Measurements from ENCODE around the gene TMEM271.

Gene TMEM271

GRCh38 chr4:548976-549375 lies 27.1 kb downstream of the TMEM271 start:
- no peaks in the 10 kb centered on the region for H3K27me3 ChIP-seq (ENCODE audit: insufficient read depth, low read depth)

GRCh38 chr4:545612-546011 lies 30.5 kb downstream of the TMEM271 start:
- Histone ChIP-seq H3K27me3 (ENCODE audit: insufficient read depth, low read depth) (no peaks in the 10 kb centered on the region), H3K4me2 (no peak overlapping the region), H3K4me1 (ENCODE audit: low read depth, poor library complexity, severe bottlenecking) (no peaks in the 10 kb centered on the region), H4K20me1 (ENCODE audit: insufficient read depth) (no peaks in the 10 kb centered on the region), H2AFZ (ENCODE audit: low read depth) (no peak overlapping the region), H3K27ac (no peak overlapping the region), H3K36me3 (ENCODE audit: insufficient read depth) (no peaks in the 10 kb centered on the region), H3K79me2 (ENCODE audit: insufficient read depth, low read depth) (no peaks in the 10 kb centered on the region), H3K4me3 (IDR thresholded peaks at IDR 0.05; ENCODE audit: insufficient read depth, low read depth, low read length) (no peak overlapping the region), H3K9ac (no peak overlapping the region)
- TF ChIP-seq CTCF (conservative IDR thresholded peaks at IDR 0.05; ENCODE audit: low read depth, low read length) = no peak

More at GRCh38 chr4:548976-549375, 27.1 kb downstream of the TMEM271 start:
- H4K20me1 ChIP-seq (ENCODE audit: insufficient read depth) = no peaks in the 10 kb centered on the region
- no peak overlapping the region for H2AFZ ChIP-seq (ENCODE audit: low read depth)
- H3K4me1 ChIP-seq (ENCODE audit: low read depth, poor library complexity, severe bottlenecking) = no peaks in the 10 kb centered on the region
- no peak overlapping the region for H3K27ac ChIP-seq
- H3K4me2 ChIP-seq = no peak overlapping the region
- no peaks in the 10 kb centered on the region for H3K79me2 ChIP-seq (ENCODE audit: insufficient read depth, low read depth)
- TF ChIP-seq CTCF (conservative IDR thresholded peaks at IDR 0.05; ENCODE audit: low read depth, low read length) = no peak
- H3K4me3 ChIP-seq (IDR thresholded peaks at IDR 0.05; ENCODE audit: insufficient read depth, low read depth, low read length) = no peak overlapping the region
- no peaks in the 10 kb centered on the region for H3K36me3 ChIP-seq (ENCODE audit: insufficient read depth)
- no peak overlapping the region for H3K9ac ChIP-seq

- no peaks in the 10 kb centered on the region for H3K4me1 ChIP-seq (ENCODE audit: low read depth, poor library complexity, severe bottlenecking)
- no peak overlapping the region for H3K4me2 ChIP-seq
- no peaks in the 10 kb centered on the region for H4K20me1 ChIP-seq (ENCODE audit: insufficient read depth)
- no peaks in the 10 kb centered on the region for H3K36me3 ChIP-seq (ENCODE audit: insufficient read depth)
- no peak overlapping the region for H2AFZ ChIP-seq (ENCODE audit: low read depth)
- no peak overlapping the region for H3K4me3 ChIP-seq (IDR thresholded peaks at IDR 0.05; ENCODE audit: insufficient read depth, low read depth, low read length)
- no peak overlapping the region for H3K9ac ChIP-seq
- H3K27me3 ChIP-seq (ENCODE audit: insufficient read depth, low read depth) = no peaks in the 10 kb centered on the region
- TF ChIP-seq CTCF (conservative IDR thresholded peaks at IDR 0.05; ENCODE audit: low read depth, low read length) = no peak
- no peaks in the 10 kb centered on the region for H3K79me2 ChIP-seq (ENCODE audit: insufficient read depth, low read depth)
- H3K27ac ChIP-seq = no peak overlapping the region
Measured at GRCh38 chr4:544386-545105, 31.5 kb downstream of the TMEM271 start.

- Histone ChIP-seq H3K36me3 (ENCODE audit: insufficient read depth) (no peaks in the 10 kb centered on the region), H2AFZ (ENCODE audit: low read depth) (no peak overlapping the region), H3K4me1 (ENCODE audit: low read depth, poor library complexity, severe bottlenecking) (no peaks in the 10 kb centered on the region), H3K9ac (no peak overlapping the region), H3K27ac (no peak overlapping the region), H4K20me1 (ENCODE audit: insufficient read depth) (no peaks in the 10 kb centered on the region), H3K4me3 (IDR thresholded peaks at IDR 0.05; ENCODE audit: insufficient read depth, low read depth, low read length) (no peak overlapping the region), H3K27me3 (ENCODE audit: insufficient read depth, low read depth) (no peaks in the 10 kb centered on the region), H3K79me2 (ENCODE audit: insufficient read depth, low read depth) (no peaks in the 10 kb centered on the region), H3K4me2 (no peak overlapping the region)
- no peak for TF ChIP-seq CTCF (conservative IDR thresholded peaks at IDR 0.05; ENCODE audit: low read depth, low read length)
Measured at GRCh38 chr4:541271-541670, 34.8 kb downstream of the TMEM271 start.
